GM12878 (cell line): Measurements from ENCODE around the gene CNOT10. TPM values are rescaled to one million over a fixed set of nuclear protein-coding genes. Genes with fewer than 3 reads are reported as not detected.

ENCODE experiments used
- ATAC-seq: fragments of 200-7000 bp; cut with Tn5 transposase; 3 replicates; pipeline ENCODE4 v1.9.1; 2020; ENCODE audit warnings: mild to moderate bottlenecking, moderate library complexity
- BruUV-seq: library from RNA; stranded (reverse); fragments of 400-500 nt; replicated peaks from 2 replicates; lab custom pipeline; 2021; lab: Mats Ljungman, UMichigan
- CTCF ChIA-PET: fragments of 300-600 bp; sonication (Branson Sonifier 250); formaldehyde crosslinking; extraction: SDS; loops from one replicate; lab custom pipeline; 2021; ENCODE audit warnings: inconsistent platforms; lab: Yijun Ruan, JAX
- POLR2A ChIA-PET: fragments of 350-600 bp; formaldehyde crosslinking; extraction: SDS; loops from one replicate; lab custom pipeline; 2021; ENCODE audit warnings: inconsistent platforms; lab: Charles Lee
- RAD21 ChIA-PET: fragments of 300-600 bp; sonication (Branson Sonifier 250); formaldehyde crosslinking; loops from one replicate; lab custom pipeline; 2023; ENCODE audit warnings: antibody characterized with exemption; ENCODE audit not compliant: unreplicated experiment; lab: Charles Lee
- SMC1A ChIA-PET: fragments of 300-600 bp; sonication (Branson Sonifier 250); formaldehyde crosslinking; loops from one replicate; lab custom pipeline; 2023; ENCODE audit not compliant: unreplicated experiment, uncharacterized antibody; lab: Charles Lee
- DNase-seq: peaks from one replicate; pipeline ENCODE4 v3.0.0-alpha.2; 2011; ENCODE audit warnings: low read depth, low spot score
- FAIRE-seq: peaks from 3 replicates; lab custom pipeline; 2011; peaks lifted over from hg19 to GRCh38; lab: Jason Lieb, UNC
- H2AFZ ChIP-seq: 2 replicates; pipeline ENCODE4 v1.6.0; 2011; ENCODE audit warnings: low read depth, low read length, control low read depth; ENCODE audit not compliant: control insufficient read depth
- H3K27ac ChIP-seq: 2 replicates; pipeline ENCODE4 v1.5.1; 2011; ENCODE audit warnings: control low read depth; ENCODE audit not compliant: control insufficient read depth, insufficient read depth
- H3K27me3 ChIP-seq, 2 experiments: replicated peaks in 1 of 2; 2 replicates each; pipeline versions ENCODE4 v1.6.0 to v1.6.1; 2011; ENCODE audit warnings: low read length in 1 of 2; ENCODE audit not compliant: control insufficient read depth in 2 of 2, insufficient read depth in 2 of 2
- H3K36me3 ChIP-seq, 2 experiments: 2 replicates each; pipeline ENCODE4 v1.5.1; 2011; ENCODE audit warnings: low read length in 1 of 2; ENCODE audit not compliant: control insufficient read depth in 2 of 2, insufficient read depth in 2 of 2
- H3K4me1 ChIP-seq: 2 replicates; pipeline ENCODE4 v1.6.1; 2011; ENCODE audit warnings: mild to moderate bottlenecking, low read length, moderate library complexity, mixed read lengths; ENCODE audit not compliant: control insufficient read depth, insufficient read depth
- H3K4me2 ChIP-seq: 2 replicates; pipeline ENCODE4 v1.6.0; 2011; ENCODE audit warnings: control low read depth; ENCODE audit not compliant: control insufficient read depth, insufficient read depth
- H3K4me3 ChIP-seq: fragments of 200-600 bp; sonication (generic); 2 replicates; pipeline ENCODE4 v1.5.1; 2016
- H3K79me2 ChIP-seq: 2 replicates; pipeline ENCODE4 v1.6.0; 2011; ENCODE audit warnings: low read length; ENCODE audit not compliant: control insufficient read depth, insufficient read depth
- H3K9ac ChIP-seq: 2 replicates; pipeline ENCODE4 v1.8.0; 2011; ENCODE audit warnings: low read length, control low read depth, mixed read lengths; ENCODE audit not compliant: control insufficient read depth, insufficient read depth
- H3K9me3 ChIP-seq: replicated peaks from 3 replicates; pipeline ENCODE4 v1.5.1; 2011; ENCODE audit warnings: mild to moderate bottlenecking, low read length; ENCODE audit not compliant: control insufficient read depth, insufficient read depth
- H4K20me1 ChIP-seq: 2 replicates; pipeline ENCODE4 v1.6.0; 2011; ENCODE audit not compliant: control insufficient read depth, insufficient read depth
- BACH1 ChIP-seq: fragments of 450-650 bp; IDR thresholded peaks from 2 replicates; pipeline ENCODE4 v1.6.1; 2017; ENCODE audit warnings: mild to moderate bottlenecking, borderline replicate concordance
- E2F8 ChIP-seq: fragments of 450-650 bp; IDR thresholded peaks from 2 replicates; pipeline ENCODE4 v1.6.1; 2018; ENCODE audit warnings: mild to moderate bottlenecking, low read depth, moderate library complexity; ENCODE audit not compliant: partially characterized antibody
- EGR1 ChIP-seq, 2 experiments: IDR thresholded peaks; 1 replicate in 1 of 2; 2 replicates in 1 of 2; pipeline ENCODE4 v1.6.1; 2011 to 2012; ENCODE audit warnings: low read depth in 2 of 2, low read length in 2 of 2, borderline replicate concordance in 1 of 2, mild to moderate bottlenecking in 1 of 2, moderate library complexity in 1 of 2
- NFXL1 ChIP-seq: fragments of 450-650 bp; IDR thresholded peaks from 2 replicates; pipeline ENCODE4 v1.6.1; 2017; ENCODE audit warnings: antibody characterized with exemption, mild to moderate bottlenecking, borderline replicate concordance
- NR2F1 ChIP-seq: fragments of 450-650 bp; conservative IDR thresholded peaks from 2 replicates; pipeline ENCODE4 v1.6.1; 2017; ENCODE audit warnings: mild to moderate bottlenecking
- RAD21 ChIP-seq: IDR thresholded peaks from 2 replicates; pipeline ENCODE4 v1.6.1; 2011; ENCODE audit warnings: mild to moderate bottlenecking, low read depth, low read length, moderate library complexity; ENCODE audit not compliant: insufficient read depth
- SIX5 ChIP-seq: IDR thresholded peaks from 2 replicates; pipeline ENCODE4 v1.6.1; 2011; ENCODE audit warnings: mild to moderate bottlenecking, low read depth, low read length, moderate library complexity; ENCODE audit not compliant: severe bottlenecking
- SMARCA5 ChIP-seq: fragments of 450-650 bp; IDR thresholded peaks from 2 replicates; pipeline ENCODE4 v1.6.1; 2017; ENCODE audit warnings: mild to moderate bottlenecking
- SMC3 ChIP-seq: IDR thresholded peaks from 2 replicates; pipeline ENCODE4 v1.6.1; 2011; ENCODE audit warnings: low read length, improper control_type of control experiment, borderline replicate concordance
- SREBF1 ChIP-seq: IDR thresholded peaks from 2 replicates; pipeline ENCODE4 v1.6.1; 2012; ENCODE audit warnings: mild to moderate bottlenecking, low read length
- YY1 ChIP-seq: IDR thresholded peaks from 2 replicates; pipeline ENCODE4 v1.6.1; 2011; ENCODE audit warnings: low read depth, mild to moderate bottlenecking, low read length
- WGBS: methylation state at CpG from one replicate; pipeline ENCODE4 v1.1.6; 2016; ENCODE audit warnings: low lambda C conversion rate; ENCODE audit not compliant: insufficient replicate concordance, insufficient coverage; ENCODE audit errors: missing lambda C conversion rate; 5-methylcytosine and 5-hydroxymethylcytosine counted together
- in situ Hi-C: fragments of 300-500 bp; cut with MboI; formaldehyde crosslinking; loops from 9 replicates; pipeline ENCODE4 v1.14.3; 2018; ENCODE audit warnings: mixed read lengths
- intact Hi-C: fragments of 100-400 bp; cut with micrococcal nuclease; formaldehyde crosslinking; loops from one replicate; pipeline ENCODE4 v1.14.2; 2022; ENCODE audit not compliant: unreplicated experiment
- polyA plus RNA-seq, 11 experiments: library from polyadenylated mRNA; depleted of rRNA in 4 of 11; unstranded in 6 of 11; stranded (reverse) in 5 of 11; fragments of >200 nt; fragmentation: Nextera tagmentation in 4 of 11; fragmentation: Illumina TruSeq in 1 of 11; extraction: Ambion mirVana in 4 of 11; extraction: Trizol in 1 of 11; gene quantifications; 1 replicate in 1 of 11; 2 replicates in 10 of 11; pipeline versions ENCODE4 v1.2.1 to v1.2.3, GENCODE V29; 2011 to 2016; ENCODE audit warnings: inconsistent platforms in 2 of 11, missing spikeins in 2 of 11, low read depth in 1 of 11
- total RNA-seq, 4 experiments: library from RNA; depleted of rRNA in 3 of 4; stranded (reverse); fragments of >200 nt in 3 of 4; fragmentation: Illumina TruSeq in 1 of 4; extraction: Trizol in 1 of 4; gene quantifications; 2 replicates each; pipeline versions ENCODE4 v1.2.1 to v1.2.3, GENCODE V29; 2013 to 2021
- TF ChIP-seq, protein P1 (sequence below): IDR thresholded peaks from 2 replicates; pipeline ENCODE4 v1.6.1; 2011; ENCODE audit warnings: borderline replicate concordance, low read depth, mild to moderate bottlenecking, moderate library complexity, mixed read lengths, low read length; ENCODE audit not compliant: insufficient read depth; ENCODE audit errors: extremely low read length
- TF ChIP-seq, protein P2 (sequence below): fragments of 450-650 bp; formaldehyde crosslinking; IDR thresholded peaks from 2 replicates; pipeline ENCODE4 v1.4.0; 2022; ENCODE audit warnings: mild to moderate bottlenecking, moderate library complexity

The CNOT10 gene
- total and polyA plus RNA-seq, 10 of the 15 experiments (the other 5 are each of a cell fraction or from before 2014, with no cell fraction given) = 18.2 to 51.9 (median 45.5) TPM

GRCh38 chr3:32643354-32643753 is 41.6 kb upstream of the CNOT10 start:
- intact Hi-C loops (loop anchor here (10.0 kb wide), 1 partner anchor 349 kb away; no protein-coding TSS in a partner anchor), in situ Hi-C loops (no loop called here)
- ATAC-seq (no peak), FAIRE-seq (no peak), DNase-seq (no peak)
- H3K27ac ChIP-seq = no peak overlapping the region
- RAD21 ChIA-PET = no interaction called here
- H3K4me1 ChIP-seq = no peaks in the 10 kb centered on the region
- CTCF ChIA-PET = interaction anchor here (0.9 to 1.0 kb wide), 2 partner anchors 134 to 290 kb away, joined by 3 to 4 read pairs; no protein-coding TSS in a partner anchor
- WGBS = 77% methylated on average over 4 of the region's 4 CpGs
- TF ChIP-seq, protein P1, sequence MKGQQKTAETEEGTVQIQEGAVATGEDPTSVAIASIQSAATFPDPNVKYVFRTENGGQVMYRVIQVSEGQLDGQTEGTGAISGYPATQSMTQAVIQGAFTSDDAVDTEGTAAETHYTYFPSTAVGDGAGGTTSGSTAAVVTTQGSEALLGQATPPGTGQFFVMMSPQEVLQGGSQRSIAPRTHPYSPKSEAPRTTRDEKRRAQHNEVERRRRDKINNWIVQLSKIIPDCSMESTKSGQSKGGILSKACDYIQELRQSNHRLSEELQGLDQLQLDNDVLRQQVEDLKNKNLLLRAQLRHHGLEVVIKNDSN = no peak
- TF ChIP-seq E2F8 = no peak
- TF ChIP-seq BACH1 = no peak
- no peak for TF ChIP-seq RAD21
- TF ChIP-seq SMARCA5 = no peak
- TF ChIP-seq, protein P2, sequence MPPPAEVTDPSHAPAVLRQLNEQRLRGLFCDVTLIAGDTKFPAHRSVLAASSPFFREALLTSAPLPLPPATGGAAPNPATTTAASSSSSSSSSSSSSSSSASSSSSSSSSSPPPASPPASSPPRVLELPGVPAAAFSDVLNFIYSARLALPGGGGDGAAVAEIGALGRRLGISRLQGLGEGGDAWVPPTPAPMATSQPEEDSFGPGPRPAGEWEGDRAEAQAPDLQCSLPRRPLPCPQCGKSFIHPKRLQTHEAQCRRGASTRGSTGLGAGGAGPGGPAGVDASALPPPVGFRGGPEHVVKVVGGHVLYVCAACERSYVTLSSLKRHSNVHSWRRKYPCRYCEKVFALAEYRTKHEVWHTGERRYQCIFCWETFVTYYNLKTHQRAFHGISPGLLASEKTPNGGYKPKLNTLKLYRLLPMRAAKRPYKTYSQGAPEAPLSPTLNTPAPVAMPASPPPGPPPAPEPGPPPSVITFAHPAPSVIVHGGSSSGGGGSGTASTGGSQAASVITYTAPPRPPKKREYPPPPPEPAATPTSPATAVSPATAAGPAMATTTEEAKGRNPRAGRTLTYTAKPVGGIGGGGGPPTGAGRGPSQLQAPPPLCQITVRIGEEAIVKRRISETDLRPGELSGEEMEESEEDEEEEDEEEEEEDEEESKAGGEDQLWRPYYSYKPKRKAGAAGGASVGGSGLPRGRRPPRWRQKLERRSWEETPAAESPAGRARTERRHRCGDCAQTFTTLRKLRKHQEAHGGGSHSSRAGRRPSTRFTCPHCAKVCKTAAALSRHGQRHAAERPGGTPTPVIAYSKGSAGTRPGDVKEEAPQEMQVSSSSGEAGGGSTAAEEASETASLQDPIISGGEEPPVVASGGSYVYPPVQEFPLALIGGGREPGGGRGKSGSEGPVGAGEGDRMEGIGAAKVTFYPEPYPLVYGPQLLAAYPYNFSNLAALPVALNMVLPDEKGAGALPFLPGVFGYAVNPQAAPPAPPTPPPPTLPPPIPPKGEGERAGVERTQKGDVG (CRISPR knock-in tag) = no peak
- TF ChIP-seq YY1 = no peak
- no peak for TF ChIP-seq SIX5
- TF ChIP-seq EGR1 (IDR thresholded peaks at IDR 0.05; ENCODE audit: borderline replicate concordance in 1 of 2, low read depth in 2 of 2, low read length in 2 of 2) = no peak
- no peak for TF ChIP-seq SREBF1
- TF ChIP-seq SMC3 = no peak
- no peak for TF ChIP-seq NR2F1
- no peak for TF ChIP-seq NFXL1
- SMC1A ChIA-PET = interaction anchor here (1.1 kb wide), 1 partner anchor 16 kb away, joined by 3 read pairs; no protein-coding TSS in a partner anchor
- no peaks in the 10 kb centered on the region for H3K36me3 ChIP-seq
- no peaks in the 10 kb centered on the region for H3K79me2 ChIP-seq
- POLR2A ChIA-PET = interaction anchor here (0.6 kb wide), 1 partner anchor 844 kb away, joined by 3 read pairs; no protein-coding TSS in a partner anchor
- H3K9me3 ChIP-seq = no peaks in the 10 kb centered on the region
- no peak overlapping the region for H2AFZ ChIP-seq
- no peaks in the 10 kb centered on the region; a peak in 1 of 4 replicates for H3K27me3 ChIP-seq
- H3K4me3 ChIP-seq = no peak overlapping the region
- H3K9ac ChIP-seq = no peak overlapping the region
- BruUV-seq = no TSS peak
- no peaks in the 10 kb centered on the region for H4K20me1 ChIP-seq
- no peak overlapping the region for H3K4me2 ChIP-seq
